Hypothalamus (tissue), 51 donors: ENCODE measurements around the gene GPER1.
A peak's percentile ranks its signal among the peaks of the same experiment; 100 is the strongest.

Source experiments
- DNase-seq, 51 donors: peaks; one replicate each; lab custom pipeline; 2025; lab: John Stamatoyannopoulos, UW

GPER1 gene

DNA sequence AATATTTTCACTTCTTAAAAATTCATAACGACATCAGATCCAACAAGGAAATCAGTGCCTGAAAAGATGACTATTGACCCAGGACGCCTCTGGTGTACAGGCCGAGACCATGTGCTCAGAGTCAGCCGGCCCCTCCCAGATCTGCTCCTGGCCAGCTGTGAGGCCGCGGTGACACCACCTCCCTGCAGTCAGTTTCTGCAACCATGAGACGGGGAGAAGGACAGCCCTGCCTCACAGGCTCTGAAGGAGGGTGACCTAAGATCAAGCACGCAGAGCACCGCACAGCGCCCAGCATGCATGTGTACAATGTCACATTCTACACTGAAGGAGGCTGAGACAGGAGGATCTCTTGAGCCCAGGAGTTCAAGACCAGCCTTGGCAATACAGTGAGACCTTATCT lies 2.6 kb upstream of the GPER1 start:
- DNase-seq, result no peak

DNA sequence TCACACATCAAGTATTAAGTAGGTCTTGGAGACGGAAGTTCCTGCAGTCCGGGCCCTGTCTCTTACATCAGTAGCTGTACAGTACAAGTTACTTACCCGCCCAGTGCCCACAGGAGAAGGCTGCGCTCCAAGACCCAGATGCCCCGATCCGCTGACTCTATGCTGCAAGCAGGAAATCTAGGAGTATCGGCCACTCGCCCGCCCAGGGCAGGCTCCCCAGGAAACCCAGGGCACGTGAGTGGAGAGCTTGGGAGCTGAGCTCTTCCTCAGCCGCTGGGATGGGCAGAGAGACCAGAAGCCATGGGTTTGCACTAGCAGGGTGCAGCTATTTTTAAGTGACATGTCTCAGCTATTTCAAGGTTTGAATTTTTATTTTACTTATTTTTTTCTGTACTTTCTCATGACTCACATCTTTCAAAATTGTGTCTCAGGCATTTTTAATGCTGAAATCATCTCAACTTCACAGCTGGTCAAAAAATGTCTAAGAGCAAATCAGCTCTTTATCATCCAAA lies 1.9 kb upstream of the GPER1 start:
- DNase-seq, result no peak

GRCh38 chr7:1086588-1087464 lies 1.1 kb upstream of the GPER1 start:
- DNase-seq, result peak in 38 of 51 donors; percentile 11 to 76 (median 38)

DNA sequence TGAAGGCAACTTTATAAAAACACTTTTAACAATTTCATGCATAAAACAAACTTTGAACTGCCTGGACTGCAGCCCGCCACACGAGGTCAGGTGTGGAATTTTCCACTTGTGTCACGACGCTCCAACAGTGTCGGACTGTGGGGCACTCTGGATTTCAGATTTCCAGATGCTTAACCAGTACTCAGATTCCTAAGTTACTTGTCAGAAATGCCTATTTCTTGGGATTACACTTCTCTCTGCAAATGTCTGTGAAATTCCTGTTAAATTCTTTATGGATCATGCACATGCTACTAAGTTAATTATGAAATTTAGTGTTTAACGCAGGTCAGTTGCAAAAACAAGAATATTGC lies 473 bp upstream of the GPER1 start:
- DNase-seq, result no peak

GRCh38 chr7:1090236-1090635 lies 2.3 kb downstream of the GPER1 start:
- DNase-seq, result no peak

GRCh38 chr7:1090686-1091643 lies 3.1 kb downstream of the GPER1 start:
- no peak for DNase-seq

DNA sequence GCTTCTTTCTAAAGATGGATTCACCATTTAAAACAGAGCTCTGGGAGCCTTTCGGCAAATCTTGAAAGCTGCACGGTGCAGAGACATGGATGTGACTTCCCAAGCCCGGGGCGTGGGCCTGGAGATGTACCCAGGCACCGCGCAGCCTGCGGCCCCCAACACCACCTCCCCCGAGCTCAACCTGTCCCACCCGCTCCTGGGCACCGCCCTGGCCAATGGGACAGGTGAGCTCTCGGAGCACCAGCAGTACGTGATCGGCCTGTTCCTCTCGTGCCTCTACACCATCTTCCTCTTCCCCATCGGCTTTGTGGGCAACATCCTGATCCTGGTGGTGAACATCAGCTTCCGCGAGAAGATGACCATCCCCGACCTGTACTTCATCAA lies 3.7 kb downstream of the GPER1 start:
- no peak for DNase-seq

DNA sequence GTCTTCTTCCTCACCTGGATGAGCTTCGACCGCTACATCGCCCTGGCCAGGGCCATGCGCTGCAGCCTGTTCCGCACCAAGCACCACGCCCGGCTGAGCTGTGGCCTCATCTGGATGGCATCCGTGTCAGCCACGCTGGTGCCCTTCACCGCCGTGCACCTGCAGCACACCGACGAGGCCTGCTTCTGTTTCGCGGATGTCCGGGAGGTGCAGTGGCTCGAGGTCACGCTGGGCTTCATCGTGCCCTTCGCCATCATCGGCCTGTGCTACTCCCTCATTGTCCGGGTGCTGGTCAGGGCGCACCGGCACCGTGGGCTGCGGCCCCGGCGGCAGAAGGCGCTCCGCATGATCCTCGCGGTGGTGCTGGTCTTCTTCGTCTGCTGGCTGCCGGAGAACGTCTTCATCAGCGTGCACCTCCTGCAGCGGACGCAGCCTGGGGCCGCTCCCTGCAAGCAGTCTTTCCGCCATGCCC lies 4.3 kb downstream of the GPER1 start:
- no peak for DNase-seq

GRCh38 chr7:1092806-1093501 lies 5.0 kb downstream of the GPER1 start:
- no peak for DNase-seq

DNA sequence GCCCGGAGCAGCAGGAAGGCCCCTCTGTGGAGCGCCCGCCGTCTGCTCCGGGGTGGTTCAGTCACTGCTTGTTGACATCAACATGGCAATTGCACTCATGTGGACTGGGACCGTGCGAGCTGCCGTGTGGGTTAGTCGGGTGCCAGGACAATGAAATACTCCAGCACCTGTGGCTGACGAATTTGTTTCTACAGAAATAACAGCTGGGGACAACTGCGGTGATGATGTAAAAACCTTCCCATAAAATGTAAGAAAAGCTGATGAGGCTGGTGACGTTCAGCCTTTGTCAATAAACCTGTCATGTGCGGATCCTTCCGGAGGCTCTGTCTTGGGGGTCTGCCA lies 5.6 kb downstream of the GPER1 start:
- DNase-seq, result no peak

- no peak for DNase-seq
Observed at GRCh38 chr7:1093916-1094508, 6.1 kb downstream of the GPER1 start.

- no peak for DNase-seq
Observed at GRCh38 chr7:1094870-1095269, 7.0 kb downstream of the GPER1 start.

- DNase-seq, result no peak
Observed at GRCh38 chr7:1095621-1096155, 7.8 kb downstream of the GPER1 start.

DNA sequence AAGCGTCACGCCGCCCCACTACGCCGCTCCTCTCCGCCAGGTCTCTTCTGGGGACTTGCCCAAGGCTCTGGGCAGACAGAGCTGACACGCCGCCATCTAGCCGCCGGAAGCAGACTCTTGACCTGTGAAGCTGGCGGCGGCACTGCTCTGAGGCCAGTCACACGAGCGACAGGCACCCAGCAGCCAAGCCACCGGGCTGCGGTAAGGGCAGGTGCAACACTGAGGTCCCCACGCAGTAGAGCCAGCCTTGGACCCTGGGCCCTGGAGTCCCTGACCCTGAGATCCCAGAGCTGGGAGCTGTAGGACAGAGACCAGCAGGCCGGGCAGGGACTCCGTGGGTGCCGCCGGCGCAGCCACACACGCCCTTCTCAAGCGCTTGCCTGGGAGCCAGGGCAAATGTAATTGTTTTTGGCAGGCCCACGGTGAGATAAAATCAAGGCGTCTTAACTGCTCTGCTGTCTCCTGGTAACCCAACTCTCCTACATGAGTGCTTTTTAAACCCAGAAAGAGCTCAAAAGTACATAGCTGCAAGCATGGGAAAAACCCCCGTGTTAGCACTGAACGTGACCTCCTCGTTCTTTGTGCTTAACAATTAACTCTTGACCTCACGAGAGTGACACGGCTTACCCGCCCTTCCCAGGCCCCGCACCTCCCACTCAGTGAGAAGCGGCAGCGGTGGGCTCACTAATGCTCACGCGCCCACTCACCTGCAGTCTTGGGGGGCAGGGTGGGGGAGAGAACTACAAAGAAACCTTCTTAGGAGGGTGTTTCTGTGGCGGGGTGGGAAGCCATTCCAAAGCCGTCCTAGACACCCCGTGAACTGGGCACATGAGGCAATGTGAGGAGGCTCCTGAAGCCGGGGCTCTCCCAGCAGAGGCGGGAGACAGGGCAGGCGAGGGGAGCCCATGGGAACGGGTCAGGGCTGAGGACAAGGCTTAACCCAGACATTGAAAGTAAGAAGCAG lies 8.5 kb downstream of the GPER1 start:
- peak in 3 of 51 donors; percentile 6 to 26 (median 25) for DNase-seq

GRCh38 chr7:1097120-1097504 lies 9.2 kb downstream of the GPER1 start:
- no peak for DNase-seq

DNA sequence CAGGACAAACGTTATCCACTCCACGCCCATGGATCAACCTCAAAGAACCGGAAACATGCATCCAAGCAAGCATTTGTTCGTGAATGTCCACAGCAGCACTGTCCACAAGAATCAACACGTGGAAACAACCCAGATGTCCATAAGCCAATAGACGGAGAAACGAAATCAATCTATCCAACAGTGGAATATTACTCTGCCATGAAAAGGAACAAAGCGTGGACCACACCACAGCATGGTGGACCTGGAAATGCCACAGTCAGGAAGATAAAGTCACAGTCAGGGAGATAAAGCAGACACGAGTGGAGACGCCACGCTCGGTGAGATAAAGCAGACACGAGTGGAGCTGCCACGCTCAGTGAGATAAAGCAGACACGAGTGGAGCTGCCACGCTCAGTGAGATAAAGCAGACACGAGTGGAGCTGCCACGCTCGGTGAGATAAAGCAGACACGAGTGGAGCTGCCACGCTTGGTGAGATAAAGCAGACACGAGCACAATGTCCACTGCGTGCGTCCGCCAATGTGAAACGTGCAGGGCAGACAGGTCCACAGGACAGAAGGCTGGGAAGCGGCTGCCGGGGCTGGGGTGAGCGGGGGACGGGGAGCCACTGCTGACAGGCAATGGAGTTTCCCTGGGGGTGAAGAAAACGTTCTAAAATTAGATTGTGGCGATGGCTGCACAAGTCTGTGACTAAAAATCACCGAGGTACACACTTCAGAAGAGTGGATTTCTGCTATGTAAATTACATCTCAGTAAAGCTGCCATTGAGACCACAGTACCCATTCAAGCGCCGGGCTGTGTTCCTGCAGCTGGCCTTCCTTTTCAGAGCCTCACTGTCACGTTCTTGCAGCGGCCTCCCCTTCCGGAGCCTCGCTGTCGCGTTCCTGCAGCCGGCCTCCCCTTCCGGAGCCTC lies 10.6 kb downstream of the GPER1 start:
- DNase-seq, result no peak

- no peak for DNase-seq
Observed at GRCh38 chr7:1099154-1099542, 11.2 kb downstream of the GPER1 start.

- DNase-seq, result no peak
Observed at GRCh38 chr7:1099637-1100036, 11.7 kb downstream of the GPER1 start.
